Caco-2 (cell line): ENCODE measurements around the gene BTBD18. TPM values are rescaled to one million over a fixed set of nuclear protein-coding genes. Genes with fewer than 3 reads are reported as not detected.

Experiments used
- BruUV-seq: library from RNA; stranded (reverse); fragments of 400-500 nt; replicated peaks from 2 replicates; lab custom pipeline; 2021; lab: Mats Ljungman, UMichigan
- CTCF ChIA-PET: fragments of 300-600 bp; sonication (Branson Sonifier 250); formaldehyde crosslinking; loops from one replicate; lab custom pipeline; 2022; ENCODE audit warnings: antibody characterized with exemption; lab: Charles Lee
- POLR2A ChIA-PET: fragments of 300-600 bp; sonication (Branson Sonifier 250); formaldehyde crosslinking; loops from one replicate; lab custom pipeline; 2022; ENCODE audit warnings: antibody characterized with exemption; lab: Charles Lee
- DNase-seq, 2 experiments: peaks; one replicate each; pipeline versions ENCODE4 v3.0.0 to v3.0.0-alpha.2; 2020 to 2022
- H3K27me3 ChIP-seq: replicated peaks from 2 replicates; pipeline ENCODE4 v1.6.0; 2011; ENCODE audit warnings: low read length; ENCODE audit not compliant: control insufficient read depth, insufficient read depth
- H3K36me3 ChIP-seq: 2 replicates; pipeline ENCODE4 v1.5.1; 2011; ENCODE audit warnings: low read length; ENCODE audit not compliant: control insufficient read depth, insufficient read depth
- H3K4me1 ChIP-seq: fragments of 250-450 bp; sonication (Bioruptor Pico); 2 replicates; pipeline ENCODE4 v1.5.1; 2020; ENCODE audit warnings: mild to moderate bottlenecking
- H3K4me3 ChIP-seq: 2 replicates; pipeline ENCODE4 v1.5.1; 2011; ENCODE audit warnings: low read depth, mild to moderate bottlenecking, control low read depth, low read length
- H3K9me3 ChIP-seq: fragments of 250-450 bp; sonication (Bioruptor Pico); 2 replicates; pipeline ENCODE4 v1.5.1; 2020; ENCODE audit warnings: mild to moderate bottlenecking, moderate library complexity
- H3K27ac Mint-ChIP-seq: one replicate; pipeline ENCODE4 v1.8.0; 2022; ENCODE audit warnings: mixed read lengths; ENCODE audit not compliant: unreplicated experiment
- H3K27me3 Mint-ChIP-seq: one replicate; pipeline ENCODE4 v1.8.0; 2022; ENCODE audit warnings: mixed read lengths; ENCODE audit not compliant: insufficient read depth, unreplicated experiment
- H3K36me3 Mint-ChIP-seq: one replicate; pipeline ENCODE4 v1.8.0; 2022; ENCODE audit warnings: mild to moderate bottlenecking, mixed read lengths; ENCODE audit not compliant: insufficient read depth, unreplicated experiment
- H3K4me1 Mint-ChIP-seq: one replicate; pipeline ENCODE4 v1.8.0; 2022; ENCODE audit warnings: low read depth, mixed read lengths; ENCODE audit not compliant: unreplicated experiment
- H3K4me3 Mint-ChIP-seq: one replicate; pipeline ENCODE4 v1.8.0; 2022; ENCODE audit warnings: mild to moderate bottlenecking, moderate library complexity, mixed read lengths; ENCODE audit not compliant: unreplicated experiment
- H3K9me3 Mint-ChIP-seq: one replicate; pipeline ENCODE4 v1.8.0; 2022; ENCODE audit warnings: mixed read lengths; ENCODE audit not compliant: unreplicated experiment
- CTCF ChIP-seq, 2 experiments: fragments of 200-600 bp in 1 of 2; IDR thresholded peaks; 1 replicate in 1 of 2; 2 replicates in 1 of 2; pipeline versions ENCODE4 v1.5.1 to v1.8.0; 2011 to 2022; ENCODE audit warnings: antibody characterized with exemption in 1 of 2, control low read depth in 1 of 2, inconsistent platforms in 1 of 2, low read depth in 1 of 2, low read length in 1 of 2, mild to moderate bottlenecking in 1 of 2, moderate library complexity in 1 of 2; ENCODE audit not compliant: insufficient read depth in 1 of 2, severe bottlenecking in 1 of 2, unreplicated experiment in 1 of 2
- intact Hi-C: fragments of 100-400 bp; cut with micrococcal nuclease; formaldehyde crosslinking; loops from one replicate; pipeline ENCODE4 v1.10.0; 2022; ENCODE audit not compliant: unreplicated experiment
- total RNA-seq: library from RNA; stranded (reverse); gene quantifications from 2 replicates; pipeline ENCODE4 v1.2.3, GENCODE V29; 2022

Gene BTBD18
- total RNA-seq, 1 experiment from 2014 or later, result not detected

GRCh38 chr11:57735619-57736298 lies 15.9 kb downstream of the BTBD18 start:
- Histone ChIP-seq H3K4me1 (peaks cover 17% of the 10 kb centered on the region), H3K9me3 (peaks cover 3% of the 10 kb centered on the region), H3K36me3 (peaks cover 6% of the 10 kb centered on the region; the same call in 1 of the 2 replicates), H3K27me3 (no peaks in the 10 kb centered on the region), H3K4me3 (no peak overlapping the region)
- peak overlapping the region; percentile 65 for H3K27ac Mint-ChIP-seq
- peak; percentile 61 to 74 for DNase-seq
- no TSS peak for BruUV-seq
- H3K36me3 Mint-ChIP-seq, result peaks cover 77% of the 10 kb centered on the region
- peaks cover 16% of the 10 kb centered on the region for H3K4me1 Mint-ChIP-seq
- ChIA-PET POLR2A (interaction anchor here (0.6 to 1.0 kb wide), 2 partner anchors 24 to 43 kb away, joined by 3 to 4 read pairs; partner anchors contain the start of gene MED19), CTCF (interaction anchor here (1.3 kb wide), 1 partner anchor 65 kb away, joined by 4 read pairs; no protein-coding TSS in a partner anchor)
- H3K27me3 Mint-ChIP-seq, result no peaks in the 10 kb centered on the region
- no peak for TF ChIP-seq CTCF (IDR thresholded peaks at IDR 0.05; ENCODE audit: insufficient read depth in 1 of 2, low read depth in 1 of 2, low read length in 1 of 2, severe bottlenecking in 1 of 2, unreplicated experiment in 1 of 2)
- no peaks in the 10 kb centered on the region for H3K9me3 Mint-ChIP-seq
- peak overlapping the region; percentile 34 for H3K4me3 Mint-ChIP-seq
- intact Hi-C loops, result no loop called here

GRCh38 chr11:57732661-57733060 lies 19.0 kb downstream of the BTBD18 start:
- Histone ChIP-seq H3K4me1 (peaks cover 17% of the 10 kb centered on the region), H3K36me3 (peaks cover 2% of the 10 kb centered on the region; the same call in 1 of the 2 replicates), H3K27me3 (no peaks in the 10 kb centered on the region), H3K4me3 (no peak overlapping the region), H3K9me3 (peaks cover 3% of the 10 kb centered on the region)
- BruUV-seq, result no TSS peak
- intact Hi-C loops, result no loop called here
- ChIA-PET POLR2A (no interaction called here), CTCF (no interaction called here)
- DNase-seq, result no peak
- H3K9me3 Mint-ChIP-seq, result no peaks in the 10 kb centered on the region
- H3K27ac Mint-ChIP-seq, result no peak overlapping the region
- no peak for TF ChIP-seq CTCF (IDR thresholded peaks at IDR 0.05; ENCODE audit: insufficient read depth in 1 of 2, low read depth in 1 of 2, low read length in 1 of 2, severe bottlenecking in 1 of 2, unreplicated experiment in 1 of 2)
- H3K4me3 Mint-ChIP-seq, result no peak overlapping the region
- H3K4me1 Mint-ChIP-seq, result peaks cover 18% of the 10 kb centered on the region
- peaks cover 68% of the 10 kb centered on the region for H3K36me3 Mint-ChIP-seq
- H3K27me3 Mint-ChIP-seq, result no peaks in the 10 kb centered on the region

- intact Hi-C loops, result no loop called here
- TF ChIP-seq CTCF (IDR thresholded peaks at IDR 0.05; ENCODE audit: insufficient read depth in 1 of 2, low read depth in 1 of 2, low read length in 1 of 2, severe bottlenecking in 1 of 2, unreplicated experiment in 1 of 2), result no peak
- Mint-ChIP-seq H3K4me3 (no peak overlapping the region), H3K27ac (no peak overlapping the region), H3K9me3 (no peaks in the 10 kb centered on the region), H3K36me3 (peaks cover 44% of the 10 kb centered on the region), H3K27me3 (no peaks in the 10 kb centered on the region), H3K4me1 (peaks cover 11% of the 10 kb centered on the region)
- Histone ChIP-seq H3K36me3 (peaks cover 2% of the 10 kb centered on the region; the same call in 1 of the 2 replicates), H3K4me1 (peaks cover 7% of the 10 kb centered on the region; the same call in 1 of the 2 replicates), H3K27me3 (no peaks in the 10 kb centered on the region), H3K9me3 (peaks cover 3% of the 10 kb centered on the region), H3K4me3 (no peak overlapping the region)
- DNase-seq, result no peak
- POLR2A ChIA-PET, result no interaction called here
- CTCF ChIA-PET, result no interaction called here
- no TSS peak for BruUV-seq
Observed at GRCh38 chr11:57729479-57729878, 22.1 kb downstream of the BTBD18 start.
